Jurkat, Clone E6-1 (cell line): ENCODE measurements around the gene FTCDNL1.

Experiments used
- DNase-seq: peaks from one replicate; pipeline ENCODE4 v3.0.0-alpha.2; 2011; ENCODE audit warnings: low read depth, low spot score
- H3K4me3 ChIP-seq: 2 replicates; pipeline ENCODE4 v1.5.1; 2011; ENCODE audit warnings: mild to moderate bottlenecking, low read length, control low read depth, moderate library complexity

Gene FTCDNL1

DNA sequence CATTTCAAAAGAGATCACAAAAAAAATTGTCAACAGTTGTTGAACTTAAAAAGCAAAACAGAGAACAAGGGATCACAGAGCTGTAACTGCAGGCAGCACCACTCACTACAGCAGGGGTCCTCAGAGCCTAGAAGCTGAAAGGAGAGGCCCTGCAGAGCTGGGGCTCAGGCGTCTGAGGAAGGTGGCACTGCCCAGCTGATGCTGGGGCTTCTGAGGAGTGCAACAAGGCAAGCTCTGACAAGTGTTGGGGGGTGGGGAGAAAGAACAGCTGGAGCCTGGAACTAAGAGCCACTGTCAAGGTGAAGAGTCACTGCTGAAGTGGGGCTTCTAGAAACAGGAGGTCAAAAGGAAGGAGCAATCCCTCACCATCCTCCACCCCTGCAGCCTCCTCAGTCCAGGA, 46.2 kb downstream of the FTCDNL1 start:
- H3K4me3 ChIP-seq = no peak overlapping the region
- DNase-seq = no peak

- H3K4me3 ChIP-seq = no peak overlapping the region
- no peak for DNase-seq
Measured at GRCh38 chr2:199798831-199799580, 52.0 kb downstream of the FTCDNL1 start.

DNA sequence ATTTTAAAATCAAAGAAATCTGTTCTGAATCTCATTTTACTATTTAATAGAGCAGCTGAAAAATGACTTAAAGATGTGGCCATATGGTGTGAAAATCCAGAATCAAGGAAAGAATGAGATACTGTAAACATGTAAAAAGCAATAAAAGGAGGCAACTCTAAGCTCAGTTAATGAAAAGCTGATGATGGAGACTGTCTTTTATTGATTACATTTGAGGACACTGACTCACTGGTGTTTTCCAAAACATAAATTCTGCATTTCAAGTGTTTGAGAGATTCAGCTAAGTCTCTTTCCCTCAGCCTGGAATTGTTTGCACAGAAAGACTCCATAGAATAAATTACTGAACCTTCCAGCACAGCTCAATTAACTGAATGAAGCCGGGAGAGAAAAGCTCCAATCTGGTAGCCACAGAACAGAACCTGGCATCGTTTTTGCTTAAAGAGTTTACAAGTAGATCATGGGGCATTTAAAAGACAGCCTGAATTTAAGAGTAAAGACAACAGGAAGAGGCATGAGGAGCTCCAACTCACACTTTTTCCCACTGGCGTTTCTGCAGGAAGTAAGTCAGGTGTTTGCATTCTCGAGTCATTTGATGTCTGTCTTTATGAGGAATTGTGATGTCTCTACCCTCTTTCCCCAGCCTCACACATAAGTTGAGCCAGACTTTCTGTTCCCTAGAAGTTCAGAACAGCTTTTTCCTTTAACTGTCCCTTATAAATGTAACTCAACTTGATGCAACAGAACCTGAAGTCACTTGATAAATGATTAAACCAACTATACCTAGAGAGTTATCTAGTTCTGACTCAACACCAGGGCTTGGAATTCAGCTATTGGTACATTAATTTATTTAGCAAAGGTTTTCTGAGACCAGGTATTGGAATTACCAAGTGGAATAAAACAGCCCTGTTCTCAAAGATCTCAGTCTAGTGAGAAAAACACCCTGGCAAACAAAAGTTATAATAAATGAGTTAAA, 53.3 kb downstream of the FTCDNL1 start:
- H3K4me3 ChIP-seq = no peak overlapping the region
- DNase-seq = no peak

DNA sequence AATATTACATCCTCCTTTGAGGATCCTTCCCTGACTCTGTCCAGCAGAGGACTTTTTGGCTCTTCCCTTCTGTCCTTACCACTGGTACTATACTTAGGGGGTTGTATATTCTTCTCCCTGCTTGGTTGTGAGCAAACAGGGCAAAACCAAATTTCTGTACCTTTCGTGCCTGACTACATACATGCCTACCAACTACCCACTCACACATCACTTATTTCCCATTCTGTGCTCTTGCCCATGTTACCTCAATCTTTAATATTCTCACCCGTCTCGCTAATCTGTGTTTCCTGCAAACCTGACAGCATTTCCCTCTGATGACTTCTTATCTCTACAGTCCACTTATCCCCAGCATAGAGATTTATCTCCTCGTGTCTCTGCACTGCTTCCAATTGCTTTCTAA, 58.6 kb downstream of the FTCDNL1 start:
- DNase-seq = no peak

DNA sequence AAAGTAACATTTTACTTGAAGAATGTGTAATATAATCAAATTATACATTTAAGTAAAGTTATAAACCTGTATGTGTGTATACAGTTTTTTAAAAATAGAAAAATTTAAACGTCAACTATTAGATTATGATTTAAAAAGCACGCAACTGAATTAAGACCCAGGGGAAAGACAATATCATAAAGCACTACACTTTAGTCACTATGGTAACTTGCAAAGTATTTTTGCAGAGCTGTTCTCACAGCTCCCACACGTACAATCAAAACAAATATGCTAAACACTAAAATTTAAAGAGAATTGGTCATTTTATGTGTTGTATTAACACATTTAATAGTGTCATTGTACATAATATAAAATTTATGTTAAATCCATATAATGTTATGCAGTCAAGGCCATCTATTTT, 59.7 kb downstream of the FTCDNL1 start:
- no peak for DNase-seq
- no peak overlapping the region for H3K4me3 ChIP-seq

More for the DNA sequence above, 58.6 kb downstream of the FTCDNL1 start:
- H3K4me3 ChIP-seq = no peak overlapping the region

- no peak overlapping the region for H3K4me3 ChIP-seq
- no peak for DNase-seq
Measured at GRCh38 chr2:199784512-199784911, 66.5 kb downstream of the FTCDNL1 start.

GRCh38 chr2:199779589-199779988, 71.4 kb downstream of the FTCDNL1 start:
- DNase-seq = no peak
- no peak overlapping the region for H3K4me3 ChIP-seq

DNA sequence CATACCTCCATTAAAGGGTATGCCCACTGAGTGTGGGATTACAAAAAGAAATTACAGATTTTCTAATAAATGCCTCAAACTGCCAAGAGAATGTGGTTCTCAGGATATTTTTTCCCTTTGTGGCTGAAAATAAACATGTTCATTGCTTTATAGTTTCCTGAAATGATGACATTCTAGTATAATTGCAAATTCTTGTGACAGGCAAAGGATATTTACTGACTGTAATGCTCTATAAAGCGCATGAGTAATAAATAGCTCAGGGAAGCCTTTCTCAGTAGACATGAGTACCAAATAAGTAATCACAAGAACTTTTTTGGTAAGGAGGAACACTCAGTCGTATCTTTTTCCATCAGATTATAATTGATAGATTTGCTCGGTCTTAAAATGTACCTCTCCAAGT, 72.3 kb downstream of the FTCDNL1 start:
- H3K4me3 ChIP-seq = no peak overlapping the region
- DNase-seq = no peak

DNA sequence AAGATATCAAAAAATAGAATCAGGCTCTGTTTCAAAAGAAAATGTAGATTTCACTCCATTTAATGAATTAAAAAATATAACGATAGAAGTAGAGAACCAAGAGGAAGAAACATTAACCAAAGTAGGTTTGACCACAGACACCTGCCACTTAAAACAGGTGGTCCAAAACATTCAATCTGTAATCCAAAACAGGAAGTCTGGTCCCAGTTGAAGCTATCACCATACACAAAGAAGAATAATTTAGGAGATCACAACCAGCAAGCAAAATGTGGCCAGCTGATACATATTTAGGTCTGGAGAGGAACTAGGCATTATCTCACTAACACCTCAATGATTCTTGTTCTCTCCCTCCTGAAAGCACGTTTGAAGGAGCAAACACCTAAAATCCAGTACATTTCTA, 73.1 kb downstream of the FTCDNL1 start:
- peak; percentile 3 for DNase-seq
- H3K4me3 ChIP-seq = no peak overlapping the region

DNA sequence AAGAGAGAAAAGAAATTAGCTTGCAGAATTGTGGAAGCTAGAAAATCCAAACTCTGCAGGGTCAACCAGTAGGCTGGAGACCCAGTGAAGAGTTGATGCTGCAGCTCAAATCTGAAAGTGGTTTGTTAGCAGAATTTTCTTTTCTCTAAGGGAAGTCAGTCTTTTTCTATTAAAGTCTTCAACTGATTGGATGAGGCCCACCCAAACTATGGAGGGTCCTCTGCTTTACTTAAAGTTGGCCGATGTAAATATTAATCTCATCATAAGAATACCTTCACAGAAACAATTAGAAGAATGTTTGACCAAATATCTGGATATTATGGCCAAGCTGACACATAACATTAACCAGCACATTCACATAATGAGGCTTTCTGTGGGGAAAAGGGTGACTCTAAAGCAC, 73.7 kb downstream of the FTCDNL1 start:
- DNase-seq = no peak
- H3K4me3 ChIP-seq = no peak overlapping the region

DNA sequence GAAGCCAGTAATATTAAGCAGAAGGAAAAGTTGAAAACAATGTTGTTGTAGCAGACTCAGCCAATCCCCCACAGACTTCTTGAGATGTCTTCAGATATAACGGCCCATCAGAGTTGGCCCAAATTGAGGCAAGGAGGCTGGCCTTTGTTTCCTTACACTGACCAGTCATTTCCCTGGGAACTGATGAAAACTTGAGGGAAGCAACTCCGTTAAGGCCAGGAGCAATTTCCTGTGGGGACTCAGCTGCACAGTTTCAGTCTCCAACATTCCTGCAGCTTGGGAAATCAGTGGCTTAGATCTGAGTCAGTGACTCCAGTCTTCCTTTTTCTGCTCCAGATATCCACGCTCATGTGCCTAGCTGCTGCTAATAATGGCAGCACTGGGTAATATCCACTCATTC, 75.7 kb downstream of the FTCDNL1 start:
- DNase-seq = no peak
- H3K4me3 ChIP-seq = no peak overlapping the region

- no peak overlapping the region for H3K4me3 ChIP-seq
- no peak for DNase-seq
Measured at GRCh38 chr2:199772035-199772976, 78.7 kb downstream of the FTCDNL1 start.

- no peak for DNase-seq
- no peak overlapping the region for H3K4me3 ChIP-seq
Measured at GRCh38 chr2:199770716-199771115, 80.3 kb downstream of the FTCDNL1 start.

GRCh38 chr2:199765646-199766045, 85.3 kb downstream of the FTCDNL1 start:
- no peak overlapping the region for H3K4me3 ChIP-seq
- no peak for DNase-seq

- no peak overlapping the region for H3K4me3 ChIP-seq
- no peak for DNase-seq
Measured at GRCh38 chr2:199764273-199764800, 86.7 kb downstream of the FTCDNL1 start.

DNA sequence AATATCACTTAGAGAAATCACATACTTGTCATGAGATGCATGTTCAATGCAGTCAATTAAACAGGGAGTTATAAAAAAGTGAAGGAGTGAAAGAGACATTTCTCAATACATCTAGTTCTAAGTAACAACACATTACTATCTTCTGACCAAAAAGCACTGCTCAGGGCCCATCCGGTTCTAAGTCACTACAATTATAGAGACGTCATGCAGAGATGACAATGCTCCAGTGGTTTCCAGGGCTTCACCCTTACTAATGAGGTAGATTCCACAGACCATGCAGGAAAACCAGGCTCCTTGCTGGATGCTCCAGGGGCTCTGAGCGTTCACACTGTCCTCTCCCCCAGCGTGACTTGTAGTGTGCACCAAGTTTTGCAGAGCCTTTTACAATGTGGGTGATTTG, 88.0 kb downstream of the FTCDNL1 start:
- no peak for DNase-seq
- H3K4me3 ChIP-seq = no peak overlapping the region

GRCh38 chr2:199760574-199760973, 90.4 kb downstream of the FTCDNL1 start:
- no peak for DNase-seq
- H3K4me3 ChIP-seq = no peak overlapping the region

DNA sequence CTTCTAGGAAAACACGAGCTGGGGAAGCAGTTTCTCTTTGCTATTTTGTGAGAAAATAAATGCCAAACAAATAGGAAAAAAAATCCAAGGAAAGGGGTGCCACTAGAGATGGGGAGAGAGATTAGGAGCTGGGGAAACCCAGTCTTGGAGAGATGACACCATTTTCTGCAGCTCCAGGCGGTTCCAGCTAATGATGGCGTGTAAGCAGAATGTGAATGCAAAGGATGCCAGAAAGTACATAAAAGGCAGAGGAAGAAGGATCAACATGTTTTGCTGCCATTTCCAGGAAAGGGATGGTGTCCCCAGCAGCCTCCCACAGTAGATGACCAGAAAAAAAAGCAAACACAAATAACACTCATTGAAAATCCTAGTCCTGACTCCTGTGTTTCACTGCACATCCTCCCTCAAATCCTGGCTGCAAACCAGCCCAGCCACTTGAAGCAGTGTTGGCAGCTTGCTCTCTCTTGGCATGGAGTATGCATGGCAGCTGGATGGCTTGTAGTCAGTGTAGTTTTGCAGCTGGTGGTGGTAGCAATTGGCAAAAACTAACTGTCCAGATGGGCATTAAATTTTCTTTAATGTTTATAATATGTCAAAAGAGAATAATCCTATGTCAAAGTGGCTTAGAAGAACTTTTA, 93.6 kb downstream of the FTCDNL1 start:
- DNase-seq = no peak
- no peak overlapping the region for H3K4me3 ChIP-seq

GRCh38 chr2:199756743-199757142, 94.2 kb downstream of the FTCDNL1 start:
- H3K4me3 ChIP-seq = no peak overlapping the region
- DNase-seq = no peak
